HepG2 (cell line): Measurements from ENCODE around the gene ZC2HC1B. TPM values are rescaled to one million over a fixed set of nuclear protein-coding genes. Genes with fewer than 3 reads are reported as not detected.

Source experiments
- ATAC-seq: fragments of 200-7000 bp; cut with Tn5 transposase; 3 replicates; pipeline ENCODE4 v1.9.1; 2020; ENCODE audit warnings: mild to moderate bottlenecking, moderate library complexity
- BruUV-seq: library from RNA; stranded (reverse); fragments of 400-500 nt; replicated peaks from 2 replicates; lab custom pipeline; 2021; lab: Mats Ljungman, UMichigan
- CTCF ChIA-PET: fragments of 300-600 bp; formaldehyde crosslinking; extraction: SDS; loops from one replicate; lab custom pipeline; 2021; ENCODE audit warnings: low total read pairs, inconsistent platforms, low intra/inter-chr PET ratio; lab: Yijun Ruan, JAX
- POLR2A ChIA-PET: fragments of 350-600 bp; sonication (Branson Sonifier 250); formaldehyde crosslinking; loops from one replicate; lab custom pipeline; 2020; ENCODE audit warnings: antibody characterized with exemption, inconsistent platforms; lab: Yijun Ruan, JAX
- DNase-seq: peaks from one replicate; pipeline ENCODE4 v3.0.0-alpha.2; 2015; ENCODE audit warnings: low spot score
- FAIRE-seq: peaks from 3 replicates; lab custom pipeline; 2011; peaks lifted over from hg19 to GRCh38; lab: Jason Lieb, UNC
- H2AFZ ChIP-seq: one replicate; pipeline ENCODE4 v1.6.1; 2011; ENCODE audit warnings: low read length, inconsistent platforms
- H3K27ac ChIP-seq: fragments of 300-600 bp; 3 replicates; pipeline ENCODE4 v1.8.0; 2011; ENCODE audit warnings: mixed run types, mild to moderate bottlenecking, mixed read lengths, low read length, inconsistent platforms; ENCODE audit not compliant: insufficient read depth; ENCODE audit errors: extremely low read length
- H3K27me3 ChIP-seq, 2 experiments: fragments of 200-600 bp in 1 of 2; 2 replicates in 1 of 2; 3 replicates in 1 of 2; pipeline versions ENCODE4 v1.6.0 to v1.8.0; 2011; ENCODE audit warnings: low read length in 2 of 2, mild to moderate bottlenecking in 2 of 2, moderate library complexity in 2 of 2, inconsistent platforms in 1 of 2; ENCODE audit not compliant: insufficient read depth in 2 of 2, control insufficient read depth in 1 of 2
- H3K36me3 ChIP-seq, 2 experiments: fragments of 200-600 bp in 1 of 2; replicated peaks in 1 of 2; 2 replicates in 1 of 2; 3 replicates in 1 of 2; pipeline versions ENCODE4 v1.5.1 to v1.8.0; 2011; ENCODE audit warnings: low read length in 2 of 2, inconsistent platforms in 1 of 2; ENCODE audit not compliant: insufficient read depth in 2 of 2, control insufficient read depth in 1 of 2
- H3K4me1 ChIP-seq: 2 replicates; pipeline ENCODE4 v1.5.1; 2012; ENCODE audit warnings: low read length, inconsistent platforms; ENCODE audit not compliant: insufficient read depth
- H3K4me2 ChIP-seq: 2 replicates; pipeline ENCODE4 v1.6.0; 2011; ENCODE audit warnings: low read depth, low read length, inconsistent platforms
- H3K4me3 ChIP-seq, 3 experiments: fragments of 200-600 bp in 1 of 3; sonication (generic), shearing (Covaris generic) in 1 of 3; replicated peaks in 1 of 3; 2 replicates each; pipeline ENCODE4 v1.5.1; 2011 to 2016; ENCODE audit warnings: low read length in 3 of 3, inconsistent platforms in 2 of 3, low read depth in 2 of 3, mild to moderate bottlenecking in 2 of 3, control low read depth in 1 of 3, mixed read lengths in 1 of 3; ENCODE audit not compliant: insufficient read depth in 1 of 3
- H3K79me2 ChIP-seq: one replicate; pipeline ENCODE4 v1.6.1; 2011; ENCODE audit warnings: low read length, inconsistent platforms; ENCODE audit not compliant: insufficient read depth
- H3K9ac ChIP-seq: 2 replicates; pipeline ENCODE4 v1.6.0; 2011; ENCODE audit warnings: mild to moderate bottlenecking, low read depth, low read length, inconsistent platforms; ENCODE audit not compliant: insufficient read depth
- H3K9me3 ChIP-seq: 2 replicates; pipeline ENCODE4 v1.5.1; 2012; ENCODE audit warnings: mild to moderate bottlenecking, low read length
- H4K20me1 ChIP-seq: 2 replicates; pipeline ENCODE4 v1.6.0; 2011; ENCODE audit warnings: inconsistent platforms, mild to moderate bottlenecking, low read length, moderate library complexity; ENCODE audit not compliant: insufficient read depth
- ADNP ChIP-seq: sonication (generic); formaldehyde crosslinking; IDR thresholded peaks from 2 replicates; pipeline ENCODE4 v1.4.0; 2020; ENCODE audit warnings: missing genetic modification reagents
- CREBL2 ChIP-seq: sonication (generic); formaldehyde crosslinking; IDR thresholded peaks from 2 replicates; pipeline ENCODE4 v1.8.1; 2023; ENCODE audit warnings: missing genetic modification reagents, mild to moderate bottlenecking, borderline replicate concordance
- EHMT2 ChIP-seq: fragments of 200-600 bp; sonication (generic); IDR thresholded peaks from 2 replicates; pipeline ENCODE4 v1.7.0; 2017; ENCODE audit warnings: antibody characterized with exemption, low read depth, low read length, borderline replicate concordance
- JARID2 ChIP-seq: sonication (generic); formaldehyde crosslinking; IDR thresholded peaks from 2 replicates; pipeline ENCODE4 v1.8.1; 2023; ENCODE audit warnings: missing genetic modification reagents, inconsistent platforms; ENCODE audit not compliant: insufficient replicate concordance
- KDM1A ChIP-seq: IDR thresholded peaks from 2 replicates; pipeline ENCODE4 v1.6.1; 2016; ENCODE audit warnings: missing compliant biosample characterization
- KLF12 ChIP-seq: sonication (generic); formaldehyde crosslinking; IDR thresholded peaks from 2 replicates; pipeline ENCODE4 v1.4.0; 2020; ENCODE audit warnings: missing genetic modification reagents, borderline replicate concordance
- KLF9 ChIP-seq: IDR thresholded peaks from 2 replicates; pipeline ENCODE4 v1.6.1; 2016; ENCODE audit warnings: low read depth
- NCOA5 ChIP-seq: sonication (generic); formaldehyde crosslinking; IDR thresholded peaks from 2 replicates; pipeline ENCODE4 v1.4.0; 2020; ENCODE audit warnings: missing genetic modification reagents
- PITX1 ChIP-seq: sonication (generic); formaldehyde crosslinking; IDR thresholded peaks from 2 replicates; pipeline ENCODE4 v1.5.1; 2020; ENCODE audit warnings: mild to moderate bottlenecking, missing genetic modification reagents
- RXRB ChIP-seq: IDR thresholded peaks from 2 replicates; pipeline ENCODE4 v1.6.1; 2016; ENCODE audit warnings: borderline replicate concordance, missing genetic modification reagents, missing compliant biosample characterization
- SALL1 ChIP-seq: sonication (generic); formaldehyde crosslinking; IDR thresholded peaks from 2 replicates; pipeline ENCODE4 v1.8.0; 2022; ENCODE audit warnings: mild to moderate bottlenecking, missing genetic modification reagents
- SIN3B ChIP-seq: fragments of 150-350 bp; IDR thresholded peaks from 2 replicates; pipeline ENCODE4 v1.6.1; 2014; ENCODE audit warnings: low read length
- TFAP4 ChIP-seq: sonication (generic); IDR thresholded peaks from 2 replicates; pipeline ENCODE4 v1.6.1; 2016; ENCODE audit warnings: low read depth, borderline replicate concordance
- THYN1 ChIP-seq: sonication (generic); formaldehyde crosslinking; IDR thresholded peaks from 2 replicates; pipeline ENCODE4 v1.8.1; 2023; ENCODE audit warnings: low read depth, mild to moderate bottlenecking, moderate library complexity, missing genetic modification reagents, borderline replicate concordance
- ZBTB7A ChIP-seq: sonication (generic); formaldehyde crosslinking; IDR thresholded peaks from 2 replicates; pipeline ENCODE4 v1.8.0; 2022; ENCODE audit warnings: mild to moderate bottlenecking, missing genetic modification reagents
- ZNF121 ChIP-seq: sonication (generic); formaldehyde crosslinking; IDR thresholded peaks from 2 replicates; pipeline ENCODE4 v1.5.0; 2020; ENCODE audit warnings: mild to moderate bottlenecking, missing genetic modification reagents
- ZNF142 ChIP-seq: sonication (generic); formaldehyde crosslinking; IDR thresholded peaks from 2 replicates; pipeline ENCODE4 v1.4.0; 2020; ENCODE audit warnings: missing genetic modification reagents
- ZNF225 ChIP-seq: sonication (generic); formaldehyde crosslinking; IDR thresholded peaks from 2 replicates; pipeline ENCODE4 v1.4.0; 2020; ENCODE audit warnings: mild to moderate bottlenecking, missing genetic modification reagents
- ZNF598 ChIP-seq: sonication (generic); formaldehyde crosslinking; IDR thresholded peaks from 2 replicates; pipeline ENCODE4 v1.5.1; 2020; ENCODE audit warnings: mild to moderate bottlenecking, missing genetic modification reagents, borderline replicate concordance
- in situ Hi-C: cut with HindIII; loops from 2 replicates; pipeline ENCODE4 v1.10.0; 2017; ENCODE audit warnings: low pct_unique_long_range_greater_than_20kb; ENCODE audit not compliant: extremely low pct_ligation_motif_present
- intact Hi-C: fragments of 100-400 bp; cut with micrococcal nuclease; formaldehyde crosslinking; loops from one replicate; pipeline ENCODE4 v1.10.0; 2022; ENCODE audit not compliant: unreplicated experiment
- polyA plus RNA-seq, 8 experiments: library from polyadenylated mRNA; depleted of rRNA in 3 of 8; stranded (reverse) in 7 of 8; unstranded in 1 of 8; fragments of >200 nt; fragmentation: Illumina TruSeq in 4 of 8; extraction: Trizol in 4 of 8; gene quantifications; 2 replicates each; pipeline versions ENCODE4 v1.2.1 to v1.2.3, GENCODE V29; 2011 to 2016; ENCODE audit warnings: low read depth in 4 of 8, missing spikeins in 1 of 8, mixed read lengths in 1 of 8; ENCODE audit not compliant: insufficient read depth in 1 of 8
- total RNA-seq, 5 experiments: library from RNA; depleted of rRNA; stranded (reverse); fragments of >200 nt; fragmentation: Illumina TruSeq; extraction: Trizol; gene quantifications; 2 replicates each; pipeline ENCODE4 v1.2.3, GENCODE V29; 2016; ENCODE audit warnings: low read depth in 1 of 5

Gene ZC2HC1B
- total and polyA plus RNA-seq, 2 of the 13 experiments (the other 11 are each of a cell fraction or from before 2014, with no cell fraction given): not detected

GRCh38 chr6:143867236-143867635 is 3.0 kb downstream of the ZC2HC1B start:
- Histone ChIP-seq H2AFZ (no peak overlapping the region), H3K9ac (no peak overlapping the region), H3K4me3 (no peak overlapping the region), H3K4me1 (no peaks in the 10 kb centered on the region), H3K27me3 (no peaks in the 10 kb centered on the region), H3K36me3 (peaks cover 0 to 19% of the 10 kb centered on the region in 2 experiments; a peak in 2 of 5 replicates), H4K20me1 (no peaks in the 10 kb centered on the region), H3K4me2 (no peak overlapping the region), H3K9me3 (no peaks in the 10 kb centered on the region), H3K27ac (no peak overlapping the region), H3K79me2 (no peaks in the 10 kb centered on the region)
- DNase-seq (no peak), FAIRE-seq (no peak), ATAC-seq (no peak; the same call in 2 of the 3 replicates)
- POLR2A ChIA-PET: no interaction called here
- in situ Hi-C loops: no loop called here
- CTCF ChIA-PET: no interaction called here
- intact Hi-C loops: no loop called here
- TSS peak; percentile 16 for BruUV-seq
- TF ChIP-seq ZNF225 (CRISPR knock-in tag): no peak
- no peak for TF ChIP-seq ZNF142 (CRISPR knock-in tag)
- TF ChIP-seq TFAP4: no peak
- no peak for TF ChIP-seq KLF12 (CRISPR knock-in tag)
- no peak for TF ChIP-seq PITX1 (CRISPR knock-in tag)
- TF ChIP-seq KLF9: no peak
- TF ChIP-seq ZNF598: no peak
- no peak for TF ChIP-seq EHMT2
- TF ChIP-seq SALL1 (CRISPR knock-in tag): no peak
- no peak for TF ChIP-seq CREBL2 (CRISPR knock-in tag)
- TF ChIP-seq ZNF121: no peak
- TF ChIP-seq NCOA5 (CRISPR knock-in tag): no peak
- no peak for TF ChIP-seq THYN1 (CRISPR knock-in tag)
- TF ChIP-seq KDM1A (CRISPR knock-in tag): no peak
- no peak for TF ChIP-seq ZBTB7A (CRISPR knock-in tag)
- TF ChIP-seq JARID2 (CRISPR knock-in tag): no peak
- no peak for TF ChIP-seq ADNP (CRISPR knock-in tag)
- TF ChIP-seq SIN3B: no peak
- TF ChIP-seq RXRB (CRISPR knock-in tag): no peak
